Liver (tissue), 9 donors: ENCODE data around the gene VWA3A. TPM values are rescaled to one million over a fixed set of nuclear protein-coding genes. Genes with fewer than 3 reads are reported as not detected.

Experiments used
- DNase-seq: peaks from one replicate; pipeline ENCODE4 v3.0.0-alpha.2; 2017; ENCODE audit warnings: low spot score
- H3K27ac ChIP-seq, 2 donors: one replicate each; pipeline ENCODE4 v1.7.0; 2013; ENCODE audit warnings: inconsistent platforms in 2 of 2, low read length in 2 of 2, control low read depth in 1 of 2, low read depth in 1 of 2, mild to moderate bottlenecking in 1 of 2
- H3K27me3 ChIP-seq, 4 donors: one replicate each; pipeline versions ENCODE4 v1.6.1 to v1.7.0; 2013; ENCODE audit warnings: low read length in 3 of 4, inconsistent platforms in 1 of 4, mild to moderate bottlenecking in 1 of 4, moderate library complexity in 1 of 4; ENCODE audit not compliant: control insufficient read depth in 4 of 4, insufficient read depth in 4 of 4
- H3K36me3 ChIP-seq, 4 donors: one replicate each; pipeline versions ENCODE4 v1.6.1 to v1.7.0; 2013; ENCODE audit warnings: low read length in 3 of 4, mild to moderate bottlenecking in 3 of 4, low read depth in 1 of 4, moderate library complexity in 1 of 4; ENCODE audit not compliant: control insufficient read depth in 4 of 4, insufficient read depth in 3 of 4
- H3K4me1 ChIP-seq, 4 donors: one replicate each; pipeline versions ENCODE4 v1.6.1 to v1.7.0; 2013; ENCODE audit warnings: low read length in 3 of 4, mild to moderate bottlenecking in 3 of 4, moderate library complexity in 1 of 4; ENCODE audit not compliant: control insufficient read depth in 4 of 4, insufficient read depth in 4 of 4
- H3K4me3 ChIP-seq, 3 donors: one replicate each; pipeline versions ENCODE4 v1.6.1 to v1.7.0; 2013; ENCODE audit warnings: low read length in 3 of 3, control low read depth in 1 of 3, low read depth in 1 of 3, mild to moderate bottlenecking in 1 of 3
- H3K9ac ChIP-seq, 2 donors: one replicate each; pipeline ENCODE4 v1.7.0; 2013; ENCODE audit warnings: low read length in 2 of 2, mild to moderate bottlenecking in 2 of 2, moderate library complexity in 2 of 2, control low read depth in 1 of 2, low read depth in 1 of 2
- H3K9me3 ChIP-seq, 4 donors: one replicate each; pipeline versions ENCODE4 v1.6.1 to v1.7.0; 2013; ENCODE audit warnings: low read length in 3 of 4; ENCODE audit not compliant: control insufficient read depth in 4 of 4
- ATF3 ChIP-seq: IDR thresholded peaks from 2 replicates; pipeline ENCODE4 v1.6.1; 2016; ENCODE audit warnings: antibody characterized with exemption
- CTCF ChIP-seq: fragments of 150-350 bp; IDR thresholded peaks from 2 replicates; pipeline ENCODE4 v1.5.1; 2017; ENCODE audit warnings: improper control_type of control experiment, low read depth, low read length; ENCODE audit not compliant: missing input control
- EGR1 ChIP-seq, 2 donors: IDR thresholded peaks; 2 replicates each; pipeline ENCODE4 v1.6.1; 2016 to 2018; ENCODE audit warnings: antibody characterized with exemption in 2 of 2, low read depth in 2 of 2
- FOXA1 ChIP-seq: IDR thresholded peaks from 2 replicates; pipeline ENCODE4 v1.6.1; 2016; ENCODE audit warnings: antibody characterized with exemption
- FOXA2 ChIP-seq: IDR thresholded peaks from 2 replicates; pipeline ENCODE4 v1.6.1; 2016; ENCODE audit warnings: antibody characterized with exemption
- GABPA ChIP-seq, 2 donors: IDR thresholded peaks in 1 of 2; conservative IDR thresholded peaks in 1 of 2; 2 replicates each; pipeline ENCODE4 v1.6.1; 2016; ENCODE audit warnings: antibody characterized with exemption in 2 of 2, mild to moderate bottlenecking in 1 of 2, moderate library complexity in 1 of 2
- HNF4A ChIP-seq, 2 donors: conservative IDR thresholded peaks; 2 replicates each; pipeline ENCODE4 v1.6.1; 2016; ENCODE audit warnings: antibody characterized with exemption in 2 of 2, mild to moderate bottlenecking in 2 of 2
- HNF4G ChIP-seq: IDR thresholded peaks from 2 replicates; pipeline ENCODE4 v1.6.1; 2016; ENCODE audit warnings: antibody characterized with exemption
- JUND ChIP-seq, 2 donors: IDR thresholded peaks; 2 replicates each; pipeline ENCODE4 v1.6.1; 2016; ENCODE audit warnings: antibody characterized with exemption in 2 of 2
- NR2F2 ChIP-seq: IDR thresholded peaks from 2 replicates; pipeline ENCODE4 v1.6.1; 2016; ENCODE audit warnings: antibody characterized with exemption
- RAD21 ChIP-seq, 2 donors: IDR thresholded peaks; 2 replicates each; pipeline ENCODE4 v1.6.1; 2016; ENCODE audit warnings: antibody characterized with exemption in 2 of 2, mild to moderate bottlenecking in 2 of 2
- RXRA ChIP-seq, 2 donors: IDR thresholded peaks; 2 replicates each; pipeline ENCODE4 v1.6.1; 2017 to 2018; ENCODE audit warnings: antibody characterized with exemption in 2 of 2, mild to moderate bottlenecking in 1 of 2
- SP1 ChIP-seq: IDR thresholded peaks from 2 replicates; pipeline ENCODE4 v1.6.1; 2018; ENCODE audit warnings: antibody characterized with exemption, mild to moderate bottlenecking
- TAF1 ChIP-seq: conservative IDR thresholded peaks from 2 replicates; pipeline ENCODE4 v1.6.1; 2016; ENCODE audit warnings: antibody characterized with exemption, mild to moderate bottlenecking
- YY1 ChIP-seq: IDR thresholded peaks from 2 replicates; pipeline ENCODE4 v1.6.1; 2016; ENCODE audit warnings: antibody characterized with exemption, mild to moderate bottlenecking
- WGBS: extraction: QIAGEN DNeasy Blood & Tissue Kit; methylation state at CpG from one replicate; pipeline ENCODE4 v1.1.7; 2013; 5-methylcytosine and 5-hydroxymethylcytosine counted together
- polyA plus RNA-seq, 2 donors: library from polyadenylated mRNA; stranded (reverse) in 1 of 2; unstranded in 1 of 2; fragments of 200-250 nt in 1 of 2; fragments of >200 nt in 1 of 2; fragmentation: Nextera tagmentation in 1 of 2; extraction: Ambion mirVana in 1 of 2; gene quantifications; one replicate each; pipeline versions ENCODE4 v1.2.1 to v1.2.3, GENCODE V29; 2013 to 2015
- total RNA-seq, 2 donors: library from RNA; depleted of rRNA; stranded (reverse); fragments of >200 nt; gene quantifications; one replicate each; pipeline ENCODE4 v1.2.3, GENCODE V29; 2014
- TF ChIP-seq, protein P1 (sequence below): IDR thresholded peaks from 2 replicates; pipeline ENCODE4 v1.6.1; 2016; ENCODE audit warnings: antibody characterized with exemption
- TF ChIP-seq, protein P2 (sequence below): IDR thresholded peaks from 2 replicates; pipeline ENCODE4 v1.6.1; 2016; ENCODE audit warnings: antibody characterized with exemption, mild to moderate bottlenecking
- TF ChIP-seq, protein P3 (sequence below): IDR thresholded peaks from 2 replicates; pipeline ENCODE4 v1.6.1; 2016; ENCODE audit warnings: antibody characterized with exemption
- donor health status: healthy.
- donor health status: healthy.
- donor health status: healthy.
- donor health status: healthy.
- donor health status: healthy.

VWA3A gene
- total and polyA plus RNA-seq, 4 donors: 0.05 to 0.17 TPM; not detected in 2

DNA sequence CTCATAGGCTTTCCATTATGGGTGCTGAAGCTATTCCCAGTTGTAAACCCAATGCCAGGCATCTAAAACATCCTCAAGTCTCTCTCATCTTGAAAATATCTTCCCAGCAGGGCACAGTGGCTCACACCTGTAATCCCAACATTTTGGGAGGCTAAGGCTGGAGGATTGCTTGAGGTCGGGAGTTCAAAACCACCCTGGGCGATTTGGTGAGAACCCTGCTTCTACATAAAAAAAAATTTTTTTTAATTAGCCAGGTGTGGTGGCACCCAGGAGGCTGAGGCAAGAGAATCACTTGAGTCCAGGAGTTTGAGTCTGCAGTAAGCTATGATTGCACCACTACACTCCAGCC lies 100.7 kb downstream of the VWA3A start:
- 89% methylated on average over 2 of the region's 2 CpGs for WGBS
- Histone ChIP-seq H3K36me3 (no peaks in the 10 kb centered on the region), H3K9ac (no peak overlapping the region), H3K27ac (peak overlapping the region; percentile 97 to 99), H3K4me1 (peaks cover 2 to 43% (median 32%) of the 10 kb centered on the region in 4 donors), H3K4me3 (peak overlapping the region in 1 of 3 donors; percentile 4), H3K27me3 (no peaks in the 10 kb centered on the region), H3K9me3 (no peaks in the 10 kb centered on the region)
- TF ChIP-seq JUND (IDR thresholded peaks at IDR 0.05): no peak
- no peak for TF ChIP-seq EGR1 (IDR thresholded peaks at IDR 0.05; ENCODE audit: low read depth in 2 of 2)
- TF ChIP-seq CTCF: no peak
- no peak for TF ChIP-seq HNF4A (conservative IDR thresholded peaks at IDR 0.05)
- no peak for DNase-seq

DNA sequence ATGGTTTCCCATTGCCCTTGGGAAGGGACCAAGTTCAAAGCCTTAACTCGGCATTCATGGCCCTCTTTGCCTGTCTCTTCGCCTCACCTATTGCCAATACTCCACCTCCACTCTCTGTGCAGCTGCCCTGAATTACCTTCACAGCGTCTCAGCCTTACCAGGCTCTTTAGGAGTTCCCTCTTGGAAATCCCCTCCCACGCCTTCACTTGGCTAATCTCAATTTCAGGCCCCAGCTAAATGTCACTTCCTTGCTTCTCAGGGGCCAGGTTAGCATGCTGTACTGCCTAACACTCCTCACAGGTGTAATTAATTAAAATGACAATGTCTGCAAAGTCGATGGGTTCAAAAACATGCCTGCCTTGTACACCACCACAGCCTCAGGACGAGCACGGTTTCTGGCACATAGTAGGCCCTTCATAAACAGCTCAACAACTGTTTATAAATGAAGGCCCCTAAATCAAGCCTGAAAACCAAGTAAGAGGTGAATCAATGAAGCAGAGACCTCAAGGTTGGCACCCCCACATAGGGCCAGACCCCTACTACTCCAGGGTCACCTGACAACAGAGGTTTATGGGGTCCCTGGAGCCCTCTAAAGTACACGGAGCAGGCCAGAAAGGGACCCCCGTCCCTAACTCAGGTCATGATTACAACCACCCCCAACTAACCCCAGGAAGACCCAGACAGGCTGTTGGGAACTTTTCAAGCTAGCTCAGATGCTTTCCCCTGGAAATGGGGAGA lies 102.5 kb downstream of the VWA3A start:
- Histone ChIP-seq H3K9me3 (no peaks in the 10 kb centered on the region), H3K27me3 (no peaks in the 10 kb centered on the region), H3K4me1 (peaks cover 2 to 27% (median 17%) of the 10 kb centered on the region in 4 donors), H3K4me3 (no peak overlapping the region), H3K9ac (no peak overlapping the region), H3K27ac (peak overlapping the region; percentile 5 to 6), H3K36me3 (no peaks in the 10 kb centered on the region)
- WGBS: 90% methylated on average over 9 of the region's 9 CpGs
- TF ChIP-seq TAF1 (no peak), SP1 (no peak), FOXA2 (no peak), HNF4G (no peak), HNF4A (conservative IDR thresholded peaks at IDR 0.05) (no peak), FOXA1 (no peak), GABPA (IDR thresholded peaks at IDR 0.05 in 1 of 2, conservative IDR thresholded peaks at IDR 0.05 in 1 of 2) (no peak), RAD21 (IDR thresholded peaks at IDR 0.05) (no peak), CTCF (no peak), NR2F2 (no peak), EGR1 (IDR thresholded peaks at IDR 0.05; ENCODE audit: low read depth in 2 of 2) (no peak), RXRA (IDR thresholded peaks at IDR 0.05) (no peak), ATF3 (no peak), YY1 (no peak), JUND (IDR thresholded peaks at IDR 0.05) (no peak)
- TF ChIP-seq, protein P1, sequence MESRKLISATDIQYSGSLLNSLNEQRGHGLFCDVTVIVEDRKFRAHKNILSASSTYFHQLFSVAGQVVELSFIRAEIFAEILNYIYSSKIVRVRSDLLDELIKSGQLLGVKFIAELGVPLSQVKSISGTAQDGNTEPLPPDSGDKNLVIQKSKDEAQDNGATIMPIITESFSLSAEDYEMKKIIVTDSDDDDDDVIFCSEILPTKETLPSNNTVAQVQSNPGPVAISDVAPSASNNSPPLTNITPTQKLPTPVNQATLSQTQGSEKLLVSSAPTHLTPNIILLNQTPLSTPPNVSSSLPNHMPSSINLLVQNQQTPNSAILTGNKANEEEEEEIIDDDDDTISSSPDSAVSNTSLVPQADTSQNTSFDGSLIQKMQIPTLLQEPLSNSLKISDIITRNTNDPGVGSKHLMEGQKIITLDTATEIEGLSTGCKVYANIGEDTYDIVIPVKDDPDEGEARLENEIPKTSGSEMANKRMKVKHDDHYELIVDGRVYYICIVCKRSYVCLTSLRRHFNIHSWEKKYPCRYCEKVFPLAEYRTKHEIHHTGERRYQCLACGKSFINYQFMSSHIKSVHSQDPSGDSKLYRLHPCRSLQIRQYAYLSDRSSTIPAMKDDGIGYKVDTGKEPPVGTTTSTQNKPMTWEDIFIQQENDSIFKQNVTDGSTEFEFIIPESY: no peak
- TF ChIP-seq, protein P2, sequence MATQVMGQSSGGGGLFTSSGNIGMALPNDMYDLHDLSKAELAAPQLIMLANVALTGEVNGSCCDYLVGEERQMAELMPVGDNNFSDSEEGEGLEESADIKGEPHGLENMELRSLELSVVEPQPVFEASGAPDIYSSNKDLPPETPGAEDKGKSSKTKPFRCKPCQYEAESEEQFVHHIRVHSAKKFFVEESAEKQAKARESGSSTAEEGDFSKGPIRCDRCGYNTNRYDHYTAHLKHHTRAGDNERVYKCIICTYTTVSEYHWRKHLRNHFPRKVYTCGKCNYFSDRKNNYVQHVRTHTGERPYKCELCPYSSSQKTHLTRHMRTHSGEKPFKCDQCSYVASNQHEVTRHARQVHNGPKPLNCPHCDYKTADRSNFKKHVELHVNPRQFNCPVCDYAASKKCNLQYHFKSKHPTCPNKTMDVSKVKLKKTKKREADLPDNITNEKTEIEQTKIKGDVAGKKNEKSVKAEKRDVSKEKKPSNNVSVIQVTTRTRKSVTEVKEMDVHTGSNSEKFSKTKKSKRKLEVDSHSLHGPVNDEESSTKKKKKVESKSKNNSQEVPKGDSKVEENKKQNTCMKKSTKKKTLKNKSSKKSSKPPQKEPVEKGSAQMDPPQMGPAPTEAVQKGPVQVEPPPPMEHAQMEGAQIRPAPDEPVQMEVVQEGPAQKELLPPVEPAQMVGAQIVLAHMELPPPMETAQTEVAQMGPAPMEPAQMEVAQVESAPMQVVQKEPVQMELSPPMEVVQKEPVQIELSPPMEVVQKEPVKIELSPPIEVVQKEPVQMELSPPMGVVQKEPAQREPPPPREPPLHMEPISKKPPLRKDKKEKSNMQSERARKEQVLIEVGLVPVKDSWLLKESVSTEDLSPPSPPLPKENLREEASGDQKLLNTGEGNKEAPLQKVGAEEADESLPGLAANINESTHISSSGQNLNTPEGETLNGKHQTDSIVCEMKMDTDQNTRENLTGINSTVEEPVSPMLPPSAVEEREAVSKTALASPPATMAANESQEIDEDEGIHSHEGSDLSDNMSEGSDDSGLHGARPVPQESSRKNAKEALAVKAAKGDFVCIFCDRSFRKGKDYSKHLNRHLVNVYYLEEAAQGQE: no peak
- TF ChIP-seq, protein P3, sequence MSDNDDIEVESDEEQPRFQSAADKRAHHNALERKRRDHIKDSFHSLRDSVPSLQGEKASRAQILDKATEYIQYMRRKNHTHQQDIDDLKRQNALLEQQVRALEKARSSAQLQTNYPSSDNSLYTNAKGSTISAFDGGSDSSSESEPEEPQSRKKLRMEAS: no peak
- no peak for DNase-seq
